Neuronal stem cell (in vitro differentiated cells): Measurements from ENCODE around the gene SLC1A3.
"Not testable (repeated sequence)": the region's sequence is repeated elsewhere in the genome, so short reads cannot be mapped to it uniquely, and the experiment has no call there.

Experiments
- DNase-seq: peaks from one replicate; pipeline ENCODE4 v3.0.0-alpha.2; 2013; ENCODE audit warnings: low spot score
- H2AFZ ChIP-seq: one replicate; pipeline ENCODE4 v1.6.1; 2013; ENCODE audit warnings: mild to moderate bottlenecking, low read length, inconsistent platforms
- H2AK5ac ChIP-seq: 2 replicates; pipeline ENCODE4 v1.6.1; 2013; ENCODE audit warnings: low read depth, mild to moderate bottlenecking, inconsistent platforms, low read length, moderate library complexity, mixed read lengths
- H2BK120ac ChIP-seq: 2 replicates; pipeline ENCODE4 v1.6.1; 2013; ENCODE audit warnings: low read depth, mild to moderate bottlenecking, inconsistent platforms, low read length, moderate library complexity, mixed read lengths
- H2BK12ac ChIP-seq: one replicate; pipeline ENCODE4 v1.6.1; 2013; ENCODE audit warnings: low read length, inconsistent platforms
- H2BK15ac ChIP-seq: 2 replicates; pipeline ENCODE4 v1.6.1; 2013; ENCODE audit warnings: mild to moderate bottlenecking, low read length, inconsistent platforms, mixed read lengths
- H2BK5ac ChIP-seq: one replicate; pipeline ENCODE4 v1.6.1; 2013; ENCODE audit warnings: inconsistent platforms, mild to moderate bottlenecking, low read length, moderate library complexity
- H3K14ac ChIP-seq: one replicate; pipeline ENCODE4 v1.6.1; 2013; ENCODE audit warnings: low read length, inconsistent platforms
- H3K18ac ChIP-seq: 2 replicates; pipeline ENCODE4 v1.6.1; 2013; ENCODE audit warnings: low read length, inconsistent platforms
- H3K23ac ChIP-seq: 2 replicates; pipeline ENCODE4 v1.6.1; 2013; ENCODE audit warnings: low read depth, mild to moderate bottlenecking, mixed read lengths, low read length, inconsistent platforms; ENCODE audit not compliant: poor library complexity
- H3K27ac ChIP-seq: replicated peaks from 3 replicates; pipeline ENCODE4 v1.5.1; 2013; ENCODE audit warnings: low read length, inconsistent platforms
- H3K27me3 ChIP-seq, 3 experiments: 2 replicates each; pipeline ENCODE4 v1.6.1; 2013; ENCODE audit warnings: low read length in 3 of 3, mild to moderate bottlenecking in 2 of 3, inconsistent platforms in 1 of 3, low read depth in 1 of 3, mixed read lengths in 1 of 3, moderate library complexity in 1 of 3; ENCODE audit not compliant: control insufficient read depth in 3 of 3, insufficient read depth in 3 of 3
- H3K36me3 ChIP-seq, 2 donors: replicated peaks in 1 of 2; 2 replicates each; pipeline ENCODE4 v1.6.1; 2013; ENCODE audit warnings: low read length in 2 of 2; ENCODE audit not compliant: control insufficient read depth in 2 of 2, insufficient read depth in 2 of 2
- H3K4ac ChIP-seq: 2 replicates; pipeline ENCODE4 v1.6.1; 2013; ENCODE audit warnings: inconsistent platforms, mild to moderate bottlenecking, low read length, moderate library complexity
- H3K4me1 ChIP-seq, 2 donors: 1 replicate in 1 of 2; 2 replicates in 1 of 2; pipeline ENCODE4 v1.6.1; 2013; ENCODE audit warnings: low read length in 2 of 2, low read depth in 1 of 2; ENCODE audit not compliant: control insufficient read depth in 2 of 2, insufficient read depth in 1 of 2
- H3K4me2 ChIP-seq: one replicate; pipeline ENCODE4 v1.6.1; 2013; ENCODE audit warnings: mild to moderate bottlenecking, low read length, inconsistent platforms; ENCODE audit not compliant: insufficient read depth, poor library complexity, severe bottlenecking
- H3K4me3 ChIP-seq, 2 donors: 2 replicates each; pipeline ENCODE4 v1.5.1; 2013; ENCODE audit warnings: low read length in 2 of 2, mild to moderate bottlenecking in 2 of 2, inconsistent platforms in 1 of 2, moderate library complexity in 1 of 2
- H3K79me1 ChIP-seq: one replicate; pipeline ENCODE4 v1.6.1; 2013; ENCODE audit warnings: low read depth, mild to moderate bottlenecking, inconsistent platforms, low read length, moderate library complexity
- H3K9ac ChIP-seq: one replicate; pipeline ENCODE4 v1.6.1; 2013; ENCODE audit warnings: mild to moderate bottlenecking, low read depth, low read length, inconsistent platforms; ENCODE audit not compliant: poor library complexity
- H3K9me3 ChIP-seq, 2 donors: replicated peaks in 1 of 2; 2 replicates each; pipeline versions ENCODE3 to v1.6.1; 2013; ENCODE audit warnings: low read length in 2 of 2, mild to moderate bottlenecking in 2 of 2, inconsistent platforms in 1 of 2, low read depth in 1 of 2, mixed read lengths in 1 of 2, moderate library complexity in 1 of 2; ENCODE audit not compliant: control insufficient read depth in 2 of 2, insufficient read depth in 1 of 2
- H4K8ac ChIP-seq: one replicate; pipeline ENCODE4 v1.6.1; 2013; ENCODE audit warnings: low read depth, mild to moderate bottlenecking, inconsistent platforms, low read length, moderate library complexity
- H4K91ac ChIP-seq: one replicate; pipeline ENCODE4 v1.6.1; 2013; ENCODE audit warnings: low read length, low read depth, mild to moderate bottlenecking, inconsistent platforms; ENCODE audit not compliant: poor library complexity
- WGBS, 2 donors: extraction: QIAGEN DNeasy Blood & Tissue Kit; methylation state at CpG; one replicate each; pipeline ENCODE4 v1.1.7; 2013; ENCODE audit warnings: missing lambda C conversion rate in 2 of 2, mixed read lengths in 1 of 2; ENCODE audit not compliant: insufficient read length in 2 of 2, insufficient replicate concordance in 1 of 2; ENCODE audit errors: extremely low coverage in 2 of 2; 5-methylcytosine and 5-hydroxymethylcytosine counted together

Gene SLC1A3

GRCh38 chr5:36585701-36586100 is 20.7 kb upstream of the SLC1A3 start:
- H3K9ac ChIP-seq: no peak overlapping the region
- no peak overlapping the region for H3K4me2 ChIP-seq
- H3K36me3 ChIP-seq: no peaks in the 10 kb centered on the region
- DNase-seq: no peak
- H3K4me3 ChIP-seq: no peak overlapping the region
- H2AK5ac ChIP-seq: no peak overlapping the region
- no peak overlapping the region for H2BK5ac ChIP-seq
- H3K14ac ChIP-seq: no peak overlapping the region
- H2BK15ac ChIP-seq: no peak overlapping the region
- no peak overlapping the region for H2BK12ac ChIP-seq
- H4K91ac ChIP-seq: no peak overlapping the region
- H3K4me1 ChIP-seq: peaks cover 4 to 5% of the 10 kb centered on the region in 2 donors
- no peaks in the 10 kb centered on the region for H3K9me3 ChIP-seq
- H3K27me3 ChIP-seq: no peaks in the 10 kb centered on the region
- H2BK120ac ChIP-seq: no peak overlapping the region
- H3K23ac ChIP-seq: no peak overlapping the region
- no peaks in the 10 kb centered on the region for H3K79me1 ChIP-seq
- no CpG with 5 or more reads among the region's 1 CpG for WGBS, 2 donors
- H3K27ac ChIP-seq: no peak overlapping the region
- H4K8ac ChIP-seq: no peak overlapping the region
- no peak overlapping the region for H3K4ac ChIP-seq
- H2AFZ ChIP-seq: no peak overlapping the region
- H3K18ac ChIP-seq: no peak overlapping the region

- H3K18ac ChIP-seq: no peak overlapping the region
- H2AFZ ChIP-seq: no peak overlapping the region
- peaks cover 4 to 6% of the 10 kb centered on the region in 2 donors for H3K4me1 ChIP-seq
- DNase-seq: no peak
- no peak overlapping the region for H3K4me2 ChIP-seq
- no peak overlapping the region for H3K9ac ChIP-seq
- no peaks in the 10 kb centered on the region for H3K9me3 ChIP-seq
- H4K8ac ChIP-seq: no peak overlapping the region
- no peaks in the 10 kb centered on the region for H3K27me3 ChIP-seq
- no peak overlapping the region for H2AK5ac ChIP-seq
- H3K4me3 ChIP-seq: no peak overlapping the region
- no peak overlapping the region for H2BK15ac ChIP-seq
- no peaks in the 10 kb centered on the region for H3K79me1 ChIP-seq
- no peak overlapping the region for H3K14ac ChIP-seq
- no peak overlapping the region for H2BK12ac ChIP-seq
- no peak overlapping the region for H3K23ac ChIP-seq
- no peak overlapping the region for H2BK5ac ChIP-seq
- H3K27ac ChIP-seq: no peak overlapping the region
- no peak overlapping the region for H2BK120ac ChIP-seq
- no peak overlapping the region for H3K4ac ChIP-seq
- WGBS, 2 donors: no CpG with 5 or more reads among the region's 3 CpGs
- H4K91ac ChIP-seq: no peak overlapping the region
- H3K36me3 ChIP-seq: no peaks in the 10 kb centered on the region
These were observed 19.1 kb upstream of the SLC1A3 start for GRCh38 chr5:36587354-36587753.

GRCh38 chr5:36589735-36590134 is 16.7 kb upstream of the SLC1A3 start:
- not testable (repeated sequence) for H3K4ac ChIP-seq, H2BK5ac ChIP-seq
- no CpG with 5 or more reads among the region's 4 CpGs for whole genome bisulfite sequencing, 2 donors

GRCh38 chr5:36590513-36591286 is 15.7 kb upstream of the SLC1A3 start:
- H4K91ac ChIP-seq: no peak overlapping the region
- no peak overlapping the region for H3K9ac ChIP-seq
- H3K4me1 ChIP-seq: peaks cover 1 to 4% of the 10 kb centered on the region in 2 donors
- no CpG with 5 or more reads among the region's 7 CpGs for WGBS, 2 donors
- H2BK12ac ChIP-seq: no peak overlapping the region
- no peaks in the 10 kb centered on the region for H3K27me3 ChIP-seq
- H2BK5ac ChIP-seq: no peak overlapping the region
- peak overlapping the region; percentile 11 for H3K4me2 ChIP-seq
- H3K18ac ChIP-seq: no peak overlapping the region
- no peak overlapping the region for H3K4ac ChIP-seq
- no peak overlapping the region for H2BK15ac ChIP-seq
- no peak overlapping the region for H3K14ac ChIP-seq
- H3K4me3 ChIP-seq: no peak overlapping the region
- H4K8ac ChIP-seq: no peak overlapping the region
- peaks cover 0 to 2% of the 10 kb centered on the region in 2 donors for H3K9me3 ChIP-seq
- H2AFZ ChIP-seq: peak overlapping the region; percentile 50
- H3K79me1 ChIP-seq: no peaks in the 10 kb centered on the region
- H2BK120ac ChIP-seq: no peak overlapping the region
- no peak overlapping the region for H3K23ac ChIP-seq
- peak overlapping the region; percentile 26 for H3K27ac ChIP-seq
- H2AK5ac ChIP-seq: no peak overlapping the region
- no peaks in the 10 kb centered on the region for H3K36me3 ChIP-seq
- DNase-seq: no peak

More at GRCh38 chr5:36589735-36590134, 16.7 kb upstream of the SLC1A3 start:
- not testable (repeated sequence) for H2AFZ ChIP-seq, H4K91ac ChIP-seq, H3K4me2 ChIP-seq, H3K27me3 ChIP-seq, H3K18ac ChIP-seq, H3K9ac ChIP-seq, H2BK120ac ChIP-seq, H3K23ac ChIP-seq, H3K27ac ChIP-seq, H2AK5ac ChIP-seq, H3K36me3 ChIP-seq, H3K14ac ChIP-seq, H2BK12ac ChIP-seq, H3K79me1 ChIP-seq, H4K8ac ChIP-seq, H2BK15ac ChIP-seq, DNase-seq, H3K9me3 ChIP-seq, H3K4me1 ChIP-seq, H3K4me3 ChIP-seq
